Endothelial cell of umbilical vein (primary cell): ENCODE data around the gene TSPOAP1. TPM values are rescaled to one million over a fixed set of nuclear protein-coding genes. Genes with fewer than 3 reads are reported as not detected.

ENCODE experiments used
- BruUV-seq: library from RNA; stranded (reverse); fragments of 400-500 nt; replicated peaks from 2 replicates; lab custom pipeline; 2021; lab: Mats Ljungman, UMichigan
- CTCF ChIA-PET: fragments of 300-600, 350-600 bp; sonication (Branson Sonifier 250); formaldehyde crosslinking; loops from one replicate; lab custom pipeline; 2021; ENCODE audit warnings: antibody characterized with exemption, inconsistent platforms; lab: Charles Lee
- POLR2A ChIA-PET: fragments of 300-600, 350-600 bp; sonication (Branson Sonifier 250); formaldehyde crosslinking; loops from one replicate; lab custom pipeline; 2021; ENCODE audit warnings: antibody characterized with exemption, inconsistent platforms; lab: Charles Lee
- DNase-seq: peaks from one replicate; pipeline ENCODE4 v3.0.0-alpha.2; 2011; ENCODE audit warnings: low read depth, low spot score
- FAIRE-seq: peaks from 2 replicates; lab custom pipeline; 2011; peaks lifted over from hg19 to GRCh38; lab: Jason Lieb, UNC
- H2AFZ ChIP-seq: 2 replicates; pipeline ENCODE4 v1.6.0; 2012; ENCODE audit warnings: low read depth, low read length, control low read depth, inconsistent platforms
- H3K27ac ChIP-seq: 2 replicates; pipeline ENCODE4 v1.5.1; 2011; ENCODE audit warnings: low read depth, mild to moderate bottlenecking, control low read depth, low read length, moderate library complexity; ENCODE audit not compliant: insufficient read depth
- H3K27me3 ChIP-seq, 2 experiments: 2 replicates each; pipeline versions ENCODE4 v1.6.0 to v1.6.1; 2011; ENCODE audit warnings: low read length in 2 of 2, mixed read lengths in 1 of 2; ENCODE audit not compliant: control insufficient read depth in 2 of 2, insufficient read depth in 2 of 2
- H3K36me3 ChIP-seq, 2 experiments: 2 replicates in 1 of 2; 3 replicates in 1 of 2; pipeline ENCODE4 v1.5.1; 2011; ENCODE audit warnings: low read length in 2 of 2, mild to moderate bottlenecking in 1 of 2, moderate library complexity in 1 of 2; ENCODE audit not compliant: control insufficient read depth in 2 of 2, insufficient read depth in 2 of 2; ENCODE audit errors: extremely low read depth in 1 of 2
- H3K4me1 ChIP-seq: 3 replicates; pipeline ENCODE4 v1.5.1; 2011; ENCODE audit warnings: mild to moderate bottlenecking, low read length; ENCODE audit not compliant: control insufficient read depth, insufficient read depth; ENCODE audit errors: extremely low read depth
- H3K4me2 ChIP-seq: 2 replicates; pipeline ENCODE4 v1.6.1; 2011; ENCODE audit warnings: low read length, control low read depth, mixed read lengths; ENCODE audit not compliant: insufficient read depth
- H3K4me3 ChIP-seq, 3 experiments: fragments of 200-600 bp in 1 of 3; sonication (generic), shearing (Covaris generic) in 1 of 3; replicated peaks in 1 of 3; 2 replicates each; pipeline ENCODE4 v1.5.1; 2011 to 2016; ENCODE audit warnings: control low read depth in 3 of 3, low read length in 3 of 3, mild to moderate bottlenecking in 2 of 3, inconsistent platforms in 1 of 3, low read depth in 1 of 3, moderate library complexity in 1 of 3; ENCODE audit not compliant: insufficient read depth in 1 of 3
- H3K79me2 ChIP-seq: 2 replicates; pipeline ENCODE4 v1.6.0; 2012; ENCODE audit warnings: low read length, inconsistent platforms; ENCODE audit not compliant: control insufficient read depth, insufficient read depth
- H3K9ac ChIP-seq: replicated peaks from 2 replicates; pipeline ENCODE3; 2011; ENCODE audit warnings: low read length, control low read depth; ENCODE audit not compliant: insufficient read depth; ENCODE audit errors: extremely low read depth
- H3K9me1 ChIP-seq: replicated peaks from 3 replicates; pipeline ENCODE4 v1.6.0; 2011; ENCODE audit warnings: mild to moderate bottlenecking, low read length; ENCODE audit not compliant: control insufficient read depth, insufficient read depth; ENCODE audit errors: extremely low read depth
- H3K9me3 ChIP-seq: replicated peaks from 2 replicates; pipeline ENCODE4 v1.5.1; 2012; ENCODE audit warnings: low read length, inconsistent platforms; ENCODE audit not compliant: control insufficient read depth, insufficient read depth
- H4K20me1 ChIP-seq: replicated peaks from 2 replicates; pipeline ENCODE3; 2011; ENCODE audit warnings: mild to moderate bottlenecking, low read length; ENCODE audit not compliant: control insufficient read depth, insufficient read depth; ENCODE audit errors: extremely low read depth
- EZH2 ChIP-seq: IDR thresholded peaks from 2 replicates; pipeline ENCODE4 v1.6.1; 2012; ENCODE audit warnings: borderline replicate concordance, low read depth, mild to moderate bottlenecking, moderate library complexity, low read length, inconsistent platforms; ENCODE audit not compliant: severe bottlenecking
- FOS ChIP-seq: IDR thresholded peaks from 2 replicates; pipeline ENCODE4 v1.6.1; 2011; ENCODE audit warnings: mild to moderate bottlenecking, low read length, moderate library complexity, borderline replicate concordance; ENCODE audit not compliant: insufficient read depth
- GATA2 ChIP-seq: IDR thresholded peaks from 2 replicates; pipeline ENCODE4 v1.7.0; 2011; ENCODE audit warnings: low read depth, mild to moderate bottlenecking, moderate library complexity, mixed read lengths, low read length; ENCODE audit not compliant: insufficient read length, insufficient read depth
- JUN ChIP-seq: IDR thresholded peaks from 2 replicates; pipeline ENCODE4 v1.6.1; 2011; ENCODE audit warnings: borderline replicate concordance, low read depth; ENCODE audit not compliant: insufficient read length, insufficient read depth
- MYC ChIP-seq: IDR thresholded peaks from one replicate; pipeline ENCODE4 v1.6.1; 2011; ENCODE audit warnings: mild to moderate bottlenecking, low read depth, low read length
- POLR2A ChIP-seq: IDR thresholded peaks from 2 replicates; pipeline ENCODE4 v1.6.1; 2012; ENCODE audit warnings: low read depth, mild to moderate bottlenecking, control low read depth, low read length
- POLR2AphosphoS5 ChIP-seq: IDR thresholded peaks from 2 replicates; pipeline ENCODE4 v1.6.1; 2012; ENCODE audit warnings: low read depth, mild to moderate bottlenecking, control low read depth, low read length, moderate library complexity; ENCODE audit not compliant: insufficient read depth
- dilution Hi-C: fragments of 300-500 bp; cut with MboI; formaldehyde crosslinking; loops from one replicate; pipeline ENCODE4 v1.15.0; 2019; ENCODE audit warnings: low sequenced_read_pairs; ENCODE audit not compliant: extremely low pct_ligation_motif_present
- intact Hi-C: fragments of 100-400 bp; cut with micrococcal nuclease; formaldehyde crosslinking; loops from one replicate; pipeline ENCODE4 v1.10.0; 2022
- polyA plus RNA-seq, 4 experiments: library from polyadenylated mRNA; depleted of rRNA in 3 of 4; stranded (reverse) in 3 of 4; unstranded in 1 of 4; fragments of >200 nt; gene quantifications; 2 replicates each; pipeline versions ENCODE4 v1.2.1 to v1.2.3, GENCODE V29; 2011 to 2012; ENCODE audit warnings: missing spikeins in 1 of 4
- total RNA-seq: library from RNA; stranded (reverse); gene quantifications from 2 replicates; pipeline ENCODE4 v1.2.3, GENCODE V29; 2021
- TF ChIP-seq, protein P1 (sequence below): IDR thresholded peaks from 2 replicates; pipeline ENCODE4 v1.6.1; 2011; ENCODE audit not compliant: insufficient read depth, insufficient read length
- TF ChIP-seq, protein P2 (sequence below), 2 donors: IDR thresholded peaks; 1 replicate in 1 of 2; 2 replicates in 1 of 2; pipeline ENCODE4 v1.5.1; 2011; ENCODE audit warnings: low read length in 2 of 2, mild to moderate bottlenecking in 2 of 2, moderate library complexity in 2 of 2, control low read depth in 1 of 2, inconsistent platforms in 1 of 2, low read depth in 1 of 2; ENCODE audit not compliant: insufficient read depth in 1 of 2; ENCODE audit errors: extremely low read depth in 1 of 2

TSPOAP1 gene
- total and polyA plus RNA-seq, 2 donors (not counting 3 experiments of a cell fraction or from before 2014, with no cell fraction given): not detected

- Histone ChIP-seq H3K4me3 (no peak overlapping the region), H4K20me1 (no peaks in the 10 kb centered on the region), H3K36me3 (no peaks in the 10 kb centered on the region), H3K9ac (no peak overlapping the region), H2AFZ (no peak overlapping the region), H3K27ac (no peak overlapping the region), H3K9me3 (no peaks in the 10 kb centered on the region), H3K4me2 (no peak overlapping the region), H3K4me1 (no peaks in the 10 kb centered on the region), H3K9me1 (no peaks in the 10 kb centered on the region), H3K27me3 (peaks cover 6 to 10% of the 10 kb centered on the region in 2 experiments), H3K79me2 (no peaks in the 10 kb centered on the region)
- ChIA-PET POLR2A (no interaction called here), CTCF (no interaction called here)
- no peak for DNase-seq
- TF ChIP-seq POLR2A: no peak
- FAIRE-seq: no peak
- intact Hi-C loops: no loop called here
- dilution Hi-C loops: no loop called here
- no TSS peak for BruUV-seq
Measured at GRCh38 chr17:58376472-58377000, 47.9 kb upstream of the TSPOAP1 start.

GRCh38 chr17:58375811-58376210 lies 47.2 kb upstream of the TSPOAP1 start:
- H2AFZ ChIP-seq: no peak overlapping the region
- FAIRE-seq (no peak), DNase-seq (no peak)
- H3K9ac ChIP-seq: no peak overlapping the region
- no peaks in the 10 kb centered on the region for H3K9me1 ChIP-seq
- H4K20me1 ChIP-seq: no peaks in the 10 kb centered on the region
- peaks cover 4 to 5% of the 10 kb centered on the region in 2 experiments for H3K27me3 ChIP-seq
- TF ChIP-seq, protein P1, sequence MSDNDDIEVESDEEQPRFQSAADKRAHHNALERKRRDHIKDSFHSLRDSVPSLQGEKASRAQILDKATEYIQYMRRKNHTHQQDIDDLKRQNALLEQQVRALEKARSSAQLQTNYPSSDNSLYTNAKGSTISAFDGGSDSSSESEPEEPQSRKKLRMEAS: no peak
- TF ChIP-seq MYC (no peak), EZH2 (no peak), JUN (no peak), GATA2 (no peak), FOS (no peak), POLR2AphosphoS5 (no peak), POLR2A (no peak)
- TF ChIP-seq, protein P2, sequence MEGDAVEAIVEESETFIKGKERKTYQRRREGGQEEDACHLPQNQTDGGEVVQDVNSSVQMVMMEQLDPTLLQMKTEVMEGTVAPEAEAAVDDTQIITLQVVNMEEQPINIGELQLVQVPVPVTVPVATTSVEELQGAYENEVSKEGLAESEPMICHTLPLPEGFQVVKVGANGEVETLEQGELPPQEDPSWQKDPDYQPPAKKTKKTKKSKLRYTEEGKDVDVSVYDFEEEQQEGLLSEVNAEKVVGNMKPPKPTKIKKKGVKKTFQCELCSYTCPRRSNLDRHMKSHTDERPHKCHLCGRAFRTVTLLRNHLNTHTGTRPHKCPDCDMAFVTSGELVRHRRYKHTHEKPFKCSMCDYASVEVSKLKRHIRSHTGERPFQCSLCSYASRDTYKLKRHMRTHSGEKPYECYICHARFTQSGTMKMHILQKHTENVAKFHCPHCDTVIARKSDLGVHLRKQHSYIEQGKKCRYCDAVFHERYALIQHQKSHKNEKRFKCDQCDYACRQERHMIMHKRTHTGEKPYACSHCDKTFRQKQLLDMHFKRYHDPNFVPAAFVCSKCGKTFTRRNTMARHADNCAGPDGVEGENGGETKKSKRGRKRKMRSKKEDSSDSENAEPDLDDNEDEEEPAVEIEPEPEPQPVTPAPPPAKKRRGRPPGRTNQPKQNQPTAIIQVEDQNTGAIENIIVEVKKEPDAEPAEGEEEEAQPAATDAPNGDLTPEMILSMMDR (IDR thresholded peaks at IDR 0.05; ENCODE audit: extremely low read depth in 1 of 2, insufficient read depth in 1 of 2, low read depth in 1 of 2, low read length in 2 of 2): no peak
- intact Hi-C loops (no loop called here), dilution Hi-C loops (no loop called here)
- H3K27ac ChIP-seq: no peak overlapping the region
- POLR2A ChIA-PET: no interaction called here
- no TSS peak for BruUV-seq
- no peak overlapping the region for H3K4me2 ChIP-seq
- H3K79me2 ChIP-seq: no peaks in the 10 kb centered on the region
- H3K36me3 ChIP-seq: no peaks in the 10 kb centered on the region
- H3K9me3 ChIP-seq: no peaks in the 10 kb centered on the region
- H3K4me1 ChIP-seq: no peaks in the 10 kb centered on the region
- CTCF ChIA-PET: no interaction called here
- H3K4me3 ChIP-seq: no peak overlapping the region
